Measurements from ENCODE around the gene DRC1. TPM values are rescaled to one million over a fixed set of nuclear protein-coding genes. Genes with fewer than 3 reads are reported as not detected.

The DRC1 gene
- total RNA-seq, 4 donors from 2014 or later: not detected

DNA sequence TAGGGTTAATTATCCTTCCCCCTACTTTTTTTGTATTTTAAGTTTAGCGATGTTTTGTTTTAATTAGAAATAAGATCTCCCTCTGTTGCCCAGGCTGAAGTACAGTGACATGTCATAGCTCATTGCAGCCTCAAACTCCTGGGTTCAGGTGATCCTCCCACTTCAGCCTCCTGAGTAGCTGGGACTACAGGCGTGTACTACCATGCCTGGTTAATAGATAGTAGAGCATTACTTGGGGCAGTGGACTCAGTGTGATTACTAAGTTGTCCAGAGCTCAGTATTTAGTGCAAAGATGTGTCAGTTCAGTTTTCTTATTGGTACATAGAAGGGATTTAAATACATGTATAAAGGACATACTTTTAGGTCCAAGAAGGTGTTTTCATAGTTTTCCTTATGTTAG, 45.6 kb upstream of the DRC1 start:
- in situ Hi-C loops (cut with MboI; ENCODE audit: low pct_ligation_motif_present in 1 of 4, low pct_unique_long_range_greater_than_20kb in 1 of 4, low sequenced_read_pairs in 3 of 4): no loop called here
- H3K9me3 ChIP-seq: no peaks in the 10 kb centered on the region
- WGBS, 2 donors (ENCODE audit: low coverage in 1 of 2): 94 to 100% methylated on average over 2 of the region's 2 CpGs
- H3K36me3 ChIP-seq: no peaks in the 10 kb centered on the region
- H3K4me1 ChIP-seq: peaks cover 0 to 7% (median 0%) of the 10 kb centered on the region in 4 donors
- no peak overlapping the region for H3K27ac ChIP-seq
- intact Hi-C loops (cut with DNase I; ENCODE audit: low total_unique reads): no loop called here
- TF ChIP-seq POLR2AphosphoS5 (IDR thresholded peaks at IDR 0.05) (no peak), EP300 (IDR thresholded peaks at IDR 0.05; ENCODE audit: low read depth) (no peak), CTCF (IDR thresholded peaks at IDR 0.05) (no peak), POLR2A (IDR thresholded peaks at IDR 0.05) (no peak)
- DNase-seq: no peak
- no peaks in the 10 kb centered on the region for H3K27me3 ChIP-seq
- no peak overlapping the region for H3K4me3 ChIP-seq

GRCh38 chr2:26356771-26357170, 44.9 kb upstream of the DRC1 start:
- no peak for DNase-seq
- intact Hi-C loops (cut with DNase I; ENCODE audit: low total_unique reads): no loop called here
- WGBS, 2 donors (ENCODE audit: low coverage in 1 of 2): 79 to 94% methylated on average over 2 of the region's 2 CpGs
- H3K4me3 ChIP-seq: no peak overlapping the region
- H3K36me3 ChIP-seq: no peaks in the 10 kb centered on the region
- peaks cover 0 to 7% (median 0%) of the 10 kb centered on the region in 4 donors for H3K4me1 ChIP-seq
- no peak for TF ChIP-seq CTCF (IDR thresholded peaks at IDR 0.05)
- no peak for TF ChIP-seq EP300 (IDR thresholded peaks at IDR 0.05; ENCODE audit: low read depth)
- TF ChIP-seq POLR2AphosphoS5 (IDR thresholded peaks at IDR 0.05): no peak
- TF ChIP-seq POLR2A (IDR thresholded peaks at IDR 0.05): no peak
- in situ Hi-C loops (cut with MboI; ENCODE audit: low pct_ligation_motif_present in 1 of 4, low pct_unique_long_range_greater_than_20kb in 1 of 4, low sequenced_read_pairs in 3 of 4): no loop called here
- no peaks in the 10 kb centered on the region for H3K27me3 ChIP-seq
- no peak overlapping the region for H3K27ac ChIP-seq
- no peaks in the 10 kb centered on the region for H3K9me3 ChIP-seq

- H3K27ac ChIP-seq: no peak overlapping the region
- DNase-seq: no peak
- intact Hi-C loops (cut with DNase I; ENCODE audit: low total_unique reads): no loop called here
- H3K36me3 ChIP-seq: no peaks in the 10 kb centered on the region
- H3K4me3 ChIP-seq: no peak overlapping the region
- WGBS, 2 donors (ENCODE audit: low coverage in 1 of 2): 92 to 100% methylated on average over 3 to 4 of the region's 4 CpGs
- in situ Hi-C loops (cut with MboI; ENCODE audit: low pct_ligation_motif_present in 1 of 4, low pct_unique_long_range_greater_than_20kb in 1 of 4, low sequenced_read_pairs in 3 of 4): no loop called here
- TF ChIP-seq POLR2A (IDR thresholded peaks at IDR 0.05) (no peak), POLR2AphosphoS5 (IDR thresholded peaks at IDR 0.05) (no peak), CTCF (IDR thresholded peaks at IDR 0.05) (no peak), EP300 (IDR thresholded peaks at IDR 0.05; ENCODE audit: low read depth) (no peak)
- H3K27me3 ChIP-seq: no peaks in the 10 kb centered on the region
- H3K9me3 ChIP-seq: no peaks in the 10 kb centered on the region
- peaks cover 0 to 19% (median 4%) of the 10 kb centered on the region in 4 donors for H3K4me1 ChIP-seq
Observed at GRCh38 chr2:26359886-26360473, 41.7 kb upstream of the DRC1 start.

DNA sequence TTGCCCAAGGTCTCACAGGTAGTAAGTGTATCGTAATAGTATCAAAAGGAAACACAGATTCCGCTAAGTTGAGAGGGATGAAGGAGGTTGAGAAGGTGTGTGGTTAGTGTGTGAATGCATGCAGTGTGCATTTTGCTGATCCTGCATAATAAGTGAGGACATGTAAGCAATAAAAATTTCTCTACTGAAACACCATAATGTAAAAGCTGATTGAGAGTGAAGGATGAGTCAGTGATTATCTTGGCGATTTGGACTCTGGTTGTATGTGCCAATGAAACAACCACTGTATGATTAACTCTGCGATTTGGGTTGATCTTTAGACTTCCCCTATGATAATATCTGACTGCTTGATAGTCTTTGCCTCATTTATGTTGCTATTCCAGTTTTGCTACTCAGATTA, 38.4 kb upstream of the DRC1 start:
- WGBS, 2 donors (ENCODE audit: low coverage in 1 of 2): 66 to 85% methylated on average over 4 of the region's 4 CpGs
- no peak for DNase-seq
- H3K4me1 ChIP-seq: peaks cover 0 to 14% (median 4%) of the 10 kb centered on the region in 4 donors
- intact Hi-C loops (cut with DNase I; ENCODE audit: low total_unique reads) (no loop called here), in situ Hi-C loops (cut with MboI; ENCODE audit: low pct_ligation_motif_present in 1 of 4, low pct_unique_long_range_greater_than_20kb in 1 of 4, low sequenced_read_pairs in 3 of 4) (no loop called here)
- H3K36me3 ChIP-seq: peaks cover 0 to 20% (median 0%) of the 10 kb centered on the region in 4 donors
- H3K27me3 ChIP-seq: no peaks in the 10 kb centered on the region
- TF ChIP-seq POLR2A (IDR thresholded peaks at IDR 0.05) (no peak), CTCF (IDR thresholded peaks at IDR 0.05) (no peak), POLR2AphosphoS5 (IDR thresholded peaks at IDR 0.05) (no peak), EP300 (IDR thresholded peaks at IDR 0.05; ENCODE audit: low read depth) (no peak)
- H3K4me3 ChIP-seq: no peak overlapping the region
- H3K27ac ChIP-seq: no peak overlapping the region
- H3K9me3 ChIP-seq: no peaks in the 10 kb centered on the region
